MM.1S (cell line): ENCODE measurements around the gene NLGN2.
A peak's percentile ranks its signal among the peaks of the same experiment; 100 is the strongest.

Source experiments
- DNase-seq: peaks from one replicate; pipeline ENCODE4 v3.0.0-alpha.2; 2015
- H2AFZ ChIP-seq: fragments of 300-600 bp; sonication (generic); 2 replicates; pipeline ENCODE4 v1.6.0; 2016; ENCODE audit warnings: antibody characterized with exemption, low read length
- H3F3A ChIP-seq: fragments of 300-600 bp; sonication (generic); 2 replicates; pipeline ENCODE4 v1.6.1; 2016; ENCODE audit warnings: mild to moderate bottlenecking, antibody characterized with exemption, low read length, moderate library complexity, mixed read lengths; ENCODE audit not compliant: insufficient read depth
- H3K27ac ChIP-seq: fragments of 300-600 bp; sonication (generic); 2 replicates; pipeline ENCODE4 v1.5.1; 2016; ENCODE audit warnings: mild to moderate bottlenecking, low read length
- H3K27me3 ChIP-seq: fragments of 300-600 bp; sonication (generic); replicated peaks from 2 replicates; pipeline ENCODE4 v1.6.0; 2016; ENCODE audit warnings: low read length; ENCODE audit not compliant: insufficient read depth
- H3K36me3 ChIP-seq: fragments of 300-600 bp; sonication (generic); replicated peaks from 2 replicates; pipeline ENCODE4 v1.6.1; 2016; ENCODE audit warnings: mild to moderate bottlenecking, low read length, mixed read lengths; ENCODE audit not compliant: insufficient read depth
- H3K4me1 ChIP-seq: fragments of 300-600 bp; sonication (generic); 2 replicates; pipeline ENCODE4 v1.6.1; 2016; ENCODE audit warnings: low read length, mixed read lengths
- H3K4me2 ChIP-seq: fragments of 300-600 bp; sonication (generic); 2 replicates; pipeline ENCODE4 v1.6.0; 2016; ENCODE audit warnings: low read depth, low read length
- H3K4me3 ChIP-seq: fragments of 300-600 bp; sonication (generic); 2 replicates; pipeline ENCODE4 v1.5.1; 2016; ENCODE audit warnings: low read length, mixed read lengths
- H3K79me2 ChIP-seq: fragments of 300-600 bp; sonication (generic); 2 replicates; pipeline ENCODE4 v1.6.1; 2016; ENCODE audit warnings: mixed run types, low read length, mixed read lengths
- H3K9ac ChIP-seq: fragments of 300-600 bp; sonication (generic); 2 replicates; pipeline ENCODE4 v1.6.1; 2016; ENCODE audit warnings: low read length, mixed read lengths
- H3K9me2 ChIP-seq: fragments of 300-600 bp; sonication (generic); replicated peaks from 2 replicates; pipeline ENCODE4 v1.6.1; 2016; ENCODE audit warnings: mild to moderate bottlenecking, low read length, mixed read lengths; ENCODE audit not compliant: insufficient read depth
- H3K9me3 ChIP-seq: fragments of 300-600 bp; sonication (generic); replicated peaks from 2 replicates; pipeline ENCODE4 v1.6.1; 2016; ENCODE audit warnings: mild to moderate bottlenecking, low read length, mixed read lengths; ENCODE audit not compliant: insufficient read depth
- H4K20me1 ChIP-seq: fragments of 300-600 bp; sonication (generic); 2 replicates; pipeline ENCODE4 v1.6.1; 2016; ENCODE audit warnings: mild to moderate bottlenecking, low read length, moderate library complexity, mixed read lengths; ENCODE audit not compliant: insufficient read depth
- EZH2 ChIP-seq: fragments of 300-600 bp; sonication (generic); optimal IDR thresholded peaks from 2 replicates; pipeline ENCODE3; 2017; ENCODE audit warnings: low read depth, mild to moderate bottlenecking, antibody characterized with exemption, low read length, mixed read lengths
- EZH2phosphoT487 ChIP-seq: fragments of 300-600 bp; sonication (generic); IDR thresholded peaks from 2 replicates; pipeline ENCODE4 v1.6.1; 2018; ENCODE audit warnings: antibody characterized with exemption, low read length
- TF ChIP-seq, protein P1 (sequence below): fragments of 300-600 bp; sonication (generic); IDR thresholded peaks from 2 replicates; pipeline ENCODE4 v1.5.1; 2016; ENCODE audit warnings: antibody characterized with exemption, low read length, mixed read lengths

The NLGN2 gene

DNA sequence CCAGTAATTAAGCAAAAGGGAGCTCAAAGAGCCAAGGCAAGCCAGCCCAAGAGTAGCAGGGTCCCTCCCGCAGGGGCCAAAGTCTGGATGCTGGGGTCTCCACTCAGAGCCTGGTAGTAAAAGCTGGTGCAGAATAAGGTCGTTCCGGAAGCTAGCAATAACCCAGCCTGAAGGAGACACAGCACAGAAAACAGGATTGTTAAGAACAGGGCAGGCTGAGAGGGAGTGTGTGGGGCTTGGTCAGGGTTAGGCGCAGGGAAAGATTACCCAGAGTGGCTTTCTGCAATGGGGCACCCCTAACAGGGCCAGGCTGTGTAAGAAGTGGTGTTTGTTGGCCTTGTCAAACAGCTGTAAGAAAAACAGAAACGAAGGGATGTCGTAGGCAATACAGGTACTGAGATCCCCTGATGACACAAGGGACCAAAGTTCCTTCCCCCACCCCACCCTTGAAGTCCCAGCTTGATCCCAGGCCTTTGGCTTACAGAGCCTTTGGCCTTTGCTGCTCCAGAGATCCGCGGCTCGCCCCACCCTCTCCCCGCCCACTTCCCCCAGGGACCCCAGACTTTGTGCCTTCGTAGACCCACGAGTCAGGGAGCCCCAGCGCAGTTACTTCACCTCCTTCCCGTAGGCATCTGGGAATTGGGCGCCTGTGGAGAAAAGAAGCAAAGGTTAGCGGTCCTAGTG is 4.5 kb upstream of the NLGN2 start:
- Histone ChIP-seq H3K79me2 (no peaks in the 10 kb centered on the region; the same call in 1 of the 2 replicates), H3K36me3 (no peaks in the 10 kb centered on the region), H3K9me2 (no peaks in the 10 kb centered on the region), H3K4me3 (peak overlapping the region; percentile 76), H3K9ac (peak overlapping the region; percentile 64), H3K27me3 (peaks cover 24% of the 10 kb centered on the region), H3K9me3 (no peaks in the 10 kb centered on the region), H4K20me1 (no peaks in the 10 kb centered on the region), H3F3A (no peaks in the 10 kb centered on the region), H3K27ac (no peak overlapping the region), H3K4me1 (peaks cover 4% of the 10 kb centered on the region; the same call in 1 of the 2 replicates), H2AFZ (peak overlapping the region; percentile 81), H3K4me2 (peak overlapping the region; percentile 61)
- no peak for DNase-seq
- TF ChIP-seq, protein P1, sequence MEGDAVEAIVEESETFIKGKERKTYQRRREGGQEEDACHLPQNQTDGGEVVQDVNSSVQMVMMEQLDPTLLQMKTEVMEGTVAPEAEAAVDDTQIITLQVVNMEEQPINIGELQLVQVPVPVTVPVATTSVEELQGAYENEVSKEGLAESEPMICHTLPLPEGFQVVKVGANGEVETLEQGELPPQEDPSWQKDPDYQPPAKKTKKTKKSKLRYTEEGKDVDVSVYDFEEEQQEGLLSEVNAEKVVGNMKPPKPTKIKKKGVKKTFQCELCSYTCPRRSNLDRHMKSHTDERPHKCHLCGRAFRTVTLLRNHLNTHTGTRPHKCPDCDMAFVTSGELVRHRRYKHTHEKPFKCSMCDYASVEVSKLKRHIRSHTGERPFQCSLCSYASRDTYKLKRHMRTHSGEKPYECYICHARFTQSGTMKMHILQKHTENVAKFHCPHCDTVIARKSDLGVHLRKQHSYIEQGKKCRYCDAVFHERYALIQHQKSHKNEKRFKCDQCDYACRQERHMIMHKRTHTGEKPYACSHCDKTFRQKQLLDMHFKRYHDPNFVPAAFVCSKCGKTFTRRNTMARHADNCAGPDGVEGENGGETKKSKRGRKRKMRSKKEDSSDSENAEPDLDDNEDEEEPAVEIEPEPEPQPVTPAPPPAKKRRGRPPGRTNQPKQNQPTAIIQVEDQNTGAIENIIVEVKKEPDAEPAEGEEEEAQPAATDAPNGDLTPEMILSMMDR = no peak
- no peak for TF ChIP-seq EZH2
- no peak for TF ChIP-seq EZH2phosphoT487

DNA sequence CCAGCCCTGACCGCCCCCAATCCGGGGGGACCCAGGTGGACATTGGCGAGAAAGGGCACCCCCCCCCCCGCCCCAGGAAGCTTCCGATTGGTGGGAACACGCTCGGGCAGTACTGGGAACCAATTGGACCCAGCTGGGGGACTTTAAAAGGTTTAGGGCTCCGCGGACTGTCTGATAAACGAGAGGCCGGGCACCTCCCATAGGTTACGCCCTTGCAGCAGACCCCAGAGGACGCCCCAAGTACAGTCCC is 4.0 kb upstream of the NLGN2 start:
- Histone ChIP-seq H3K9me2 (no peaks in the 10 kb centered on the region), H3K79me2 (no peaks in the 10 kb centered on the region; the same call in 1 of the 2 replicates), H3K4me2 (peak overlapping the region; percentile 61), H3K9me3 (no peaks in the 10 kb centered on the region), H2AFZ (peak overlapping the region; percentile 81), H3K27me3 (peaks cover 26% of the 10 kb centered on the region), H3K9ac (peak overlapping the region; percentile 64), H3K4me3 (peak overlapping the region; percentile 76), H4K20me1 (no peaks in the 10 kb centered on the region), H3K36me3 (no peaks in the 10 kb centered on the region), H3K27ac (no peak overlapping the region), H3K4me1 (peaks cover 4% of the 10 kb centered on the region; the same call in 1 of the 2 replicates), H3F3A (no peaks in the 10 kb centered on the region)
- DNase-seq = no peak
- no peak for TF ChIP-seq EZH2
- TF ChIP-seq, protein P1 = no peak
- TF ChIP-seq EZH2phosphoT487 = no peak

DNA sequence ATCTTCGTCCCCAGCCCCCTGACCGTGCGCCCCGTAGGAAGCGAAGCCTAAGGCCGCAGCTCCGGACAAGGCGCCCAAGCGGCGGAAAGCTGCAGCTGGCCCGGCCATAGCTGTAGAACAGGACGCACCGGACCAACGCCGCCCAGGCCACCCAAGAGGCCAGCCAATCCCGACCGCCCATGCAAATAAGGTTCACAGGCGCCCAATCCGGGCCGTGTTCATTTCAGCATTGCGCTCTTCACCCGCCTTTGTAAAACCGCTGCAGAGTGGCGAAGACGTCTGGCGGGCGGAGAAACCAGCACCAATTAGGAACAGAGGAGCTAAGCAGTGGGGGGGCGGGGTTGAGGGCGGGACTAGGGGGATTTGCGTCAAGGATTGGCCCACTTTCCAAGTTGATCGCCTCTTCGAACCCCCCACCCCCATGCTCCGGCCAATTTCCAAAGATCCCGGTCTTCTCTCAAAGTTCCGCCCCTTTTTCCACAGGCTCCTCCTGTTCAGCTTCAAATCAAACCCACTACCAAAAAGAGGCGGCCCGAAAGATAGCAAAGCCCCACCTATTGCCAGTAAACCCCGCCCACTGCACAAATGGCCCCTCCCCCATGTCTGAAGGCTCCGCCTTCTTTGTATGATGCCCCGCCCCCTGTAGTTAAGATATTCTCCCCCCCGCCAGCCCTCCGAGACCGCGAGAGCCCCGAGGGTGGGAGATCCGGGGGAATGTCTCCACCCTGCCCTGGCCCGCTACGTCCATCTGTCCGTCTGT is 3.5 kb upstream of the NLGN2 start, which contains the start of gene TMEM256:
TSS of gene TMEM256 (minus strand) at position 121 of the 760 bp plus-strand sequence. CDS start at position 108, 13 bp downstream.
- Histone ChIP-seq H3K79me2 (no peaks in the 10 kb centered on the region; the same call in 1 of the 2 replicates), H2AFZ (peak within 1 kb of the TSS; percentile 81), H3K9me3 (no peaks in the 10 kb centered on the region), H4K20me1 (no peaks in the 10 kb centered on the region), H3K4me1 (peaks cover 4% of the 10 kb centered on the region; the same call in 1 of the 2 replicates), H3K9ac (peak within 1 kb of the TSS; percentile 64), H3F3A (no peaks in the 10 kb centered on the region), H3K27ac (peak within 1 kb of the TSS; percentile 55; the same call in 1 of the 2 replicates), H3K4me2 (peak within 1 kb of the TSS; percentile 86), H3K36me3 (no peaks in the 10 kb centered on the region), H3K4me3 (peak within 1 kb of the TSS; percentile 76), H3K27me3 (peaks cover 31% of the 10 kb centered on the region), H3K9me2 (no peaks in the 10 kb centered on the region)
- peak; percentile 99 for DNase-seq
- TF ChIP-seq EZH2phosphoT487 (no peak), EZH2 (no peak)
- TF ChIP-seq, protein P1 = no peak
